LNCAP (cell line): ENCODE results near the gene EPHA5.
A peak's percentile ranks its signal among the peaks of the same experiment; 100 is the strongest.

ENCODE experiments used
- TF ChIP-seq, protein P1 (sequence below): fragments of 450-650 bp; IDR thresholded peaks from 2 replicates; pipeline ENCODE4 v1.5.1; 2017; ENCODE audit warnings: mild to moderate bottlenecking

EPHA5 gene

DNA sequence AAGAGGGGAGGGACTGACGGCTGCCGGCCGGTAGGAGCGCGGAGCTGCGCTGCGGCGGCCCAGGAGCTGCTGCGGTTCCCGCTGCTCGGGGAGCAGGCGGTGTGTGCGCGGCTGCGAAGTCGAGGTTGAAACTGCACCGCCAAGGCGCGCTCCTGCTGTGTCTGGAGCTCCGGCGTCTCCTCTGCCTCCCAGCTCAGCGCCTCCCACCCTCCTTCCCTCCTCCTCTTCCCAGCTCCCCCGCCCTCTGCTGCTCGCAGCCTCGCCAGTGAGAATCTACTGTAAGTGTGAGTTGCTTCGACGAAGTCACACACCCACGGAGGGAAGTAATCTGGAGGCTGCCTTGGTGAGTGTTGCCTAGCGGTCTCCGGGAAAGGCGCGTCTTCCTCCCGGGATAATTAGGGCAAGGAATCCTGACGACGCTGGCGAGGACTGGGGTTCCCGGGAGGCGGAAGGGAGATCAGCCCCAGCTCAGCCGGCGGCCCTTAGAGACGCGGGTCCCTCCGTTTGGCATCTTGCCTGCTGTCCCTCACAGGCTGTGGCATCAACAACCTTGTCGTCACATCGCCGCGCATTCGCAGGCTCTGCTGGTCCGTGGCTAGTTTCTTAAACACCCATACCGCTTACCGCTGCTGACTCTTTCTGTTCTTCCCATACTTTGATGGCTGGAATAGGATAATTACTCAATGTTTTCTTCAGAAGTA lies at the start of gene EPHA5:
Gene EPHA5 (minus strand): TSS at position 159 of the 701 bp plus-strand sequence. CDS start 747 bp downstream, outside the sequence.
- TF ChIP-seq, protein P1, sequence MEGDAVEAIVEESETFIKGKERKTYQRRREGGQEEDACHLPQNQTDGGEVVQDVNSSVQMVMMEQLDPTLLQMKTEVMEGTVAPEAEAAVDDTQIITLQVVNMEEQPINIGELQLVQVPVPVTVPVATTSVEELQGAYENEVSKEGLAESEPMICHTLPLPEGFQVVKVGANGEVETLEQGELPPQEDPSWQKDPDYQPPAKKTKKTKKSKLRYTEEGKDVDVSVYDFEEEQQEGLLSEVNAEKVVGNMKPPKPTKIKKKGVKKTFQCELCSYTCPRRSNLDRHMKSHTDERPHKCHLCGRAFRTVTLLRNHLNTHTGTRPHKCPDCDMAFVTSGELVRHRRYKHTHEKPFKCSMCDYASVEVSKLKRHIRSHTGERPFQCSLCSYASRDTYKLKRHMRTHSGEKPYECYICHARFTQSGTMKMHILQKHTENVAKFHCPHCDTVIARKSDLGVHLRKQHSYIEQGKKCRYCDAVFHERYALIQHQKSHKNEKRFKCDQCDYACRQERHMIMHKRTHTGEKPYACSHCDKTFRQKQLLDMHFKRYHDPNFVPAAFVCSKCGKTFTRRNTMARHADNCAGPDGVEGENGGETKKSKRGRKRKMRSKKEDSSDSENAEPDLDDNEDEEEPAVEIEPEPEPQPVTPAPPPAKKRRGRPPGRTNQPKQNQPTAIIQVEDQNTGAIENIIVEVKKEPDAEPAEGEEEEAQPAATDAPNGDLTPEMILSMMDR: peak; percentile 23; the same call in 1 of the 2 replicates

DNA sequence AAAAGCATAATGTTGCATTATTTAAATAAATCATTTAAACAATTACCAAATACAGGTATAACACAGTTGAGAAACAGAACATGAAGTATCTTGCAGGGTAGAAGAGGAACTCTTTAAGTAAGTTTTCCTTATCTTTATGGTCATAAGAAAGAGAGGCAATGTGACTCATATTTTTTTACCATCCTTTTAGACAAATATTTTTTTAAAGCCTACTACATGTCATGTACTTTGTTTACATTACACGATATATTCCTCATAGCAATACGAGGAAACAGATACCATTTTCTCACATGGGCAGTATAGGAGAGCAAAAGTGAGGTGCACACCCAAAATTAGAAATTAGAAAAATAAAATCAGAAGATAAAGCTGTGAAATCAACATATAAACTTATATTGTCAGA lies 49.3 kb upstream of the EPHA5 start:
- TF ChIP-seq, protein P1: no peak

DNA sequence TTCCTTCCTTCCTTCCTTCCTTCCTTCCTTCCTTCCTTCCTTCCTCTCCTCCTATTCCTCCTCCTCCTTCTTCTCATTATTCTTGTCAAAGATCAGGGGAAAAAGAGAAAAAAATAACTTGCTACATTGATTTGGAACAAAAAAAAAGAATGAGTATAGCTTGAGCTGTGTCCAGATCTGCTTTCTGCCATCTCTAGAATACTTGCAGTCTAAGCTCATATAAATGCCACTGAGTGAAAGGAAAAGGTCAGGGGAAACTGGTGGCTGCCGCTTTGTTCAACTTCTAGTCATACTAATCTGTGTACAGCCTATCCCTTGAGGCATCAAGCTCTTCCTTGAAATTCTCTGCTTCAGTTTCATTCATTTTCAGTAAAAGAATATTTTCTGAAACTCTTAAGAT lies 28.3 kb upstream of the EPHA5 start:
- TF ChIP-seq, protein P1: no peak

DNA sequence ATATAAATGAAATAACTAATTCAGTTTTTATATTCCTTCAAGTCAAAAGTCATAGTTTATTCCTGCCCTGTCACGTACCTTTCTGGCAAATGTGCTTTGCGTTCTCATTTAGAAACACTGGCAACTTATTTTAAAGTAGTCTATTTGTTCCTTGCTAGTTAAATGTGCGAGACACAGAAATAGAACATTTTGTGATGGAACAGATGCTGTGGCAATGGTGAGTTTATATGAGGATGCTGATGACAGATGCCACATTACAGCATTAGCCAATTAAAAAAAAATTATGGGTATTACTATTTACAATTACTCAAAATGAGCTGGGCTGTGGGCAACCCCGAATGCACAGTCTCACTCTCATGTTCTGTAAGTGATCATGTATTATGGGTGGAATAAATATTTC lies 26.1 kb upstream of the EPHA5 start:
- TF ChIP-seq, protein P1: no peak

DNA sequence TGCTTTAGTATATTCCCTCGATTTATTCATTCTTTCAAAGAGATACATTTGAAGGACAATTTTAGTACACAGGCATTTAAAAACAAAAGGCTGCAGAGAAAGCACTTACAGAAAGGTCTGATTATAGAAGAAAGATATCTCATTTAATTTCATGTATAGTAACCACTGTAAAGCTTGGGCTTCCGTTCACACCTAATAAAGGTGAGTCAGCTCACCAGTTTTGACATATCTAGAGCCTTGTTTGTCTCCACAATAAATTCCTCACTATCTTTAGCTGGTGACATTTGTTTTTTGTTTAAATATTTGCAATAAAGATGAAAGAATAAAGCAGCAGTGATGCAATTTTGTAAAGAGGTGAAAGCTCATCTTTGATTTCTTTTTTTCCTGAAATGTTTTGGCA lies 1.1 kb upstream of the EPHA5 start:
- TF ChIP-seq, protein P1: no peak

DNA sequence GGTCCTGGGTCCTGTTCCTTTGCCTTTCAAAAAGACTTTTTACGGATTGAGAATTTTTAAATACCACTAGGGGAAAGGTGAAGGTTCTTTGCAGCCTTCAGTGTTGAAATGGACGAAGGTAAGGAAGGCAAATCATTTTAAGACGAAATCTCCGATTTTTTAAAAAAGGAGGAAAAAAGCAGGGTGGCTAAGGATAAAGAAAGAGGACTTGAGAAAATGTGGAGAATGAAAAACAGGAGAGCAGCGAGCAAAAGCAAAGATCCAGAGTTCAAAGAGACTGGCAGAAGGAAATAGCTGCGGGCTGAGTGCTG lies 314 bp downstream of the EPHA5 start:
- TF ChIP-seq, protein P1: no peak

DNA sequence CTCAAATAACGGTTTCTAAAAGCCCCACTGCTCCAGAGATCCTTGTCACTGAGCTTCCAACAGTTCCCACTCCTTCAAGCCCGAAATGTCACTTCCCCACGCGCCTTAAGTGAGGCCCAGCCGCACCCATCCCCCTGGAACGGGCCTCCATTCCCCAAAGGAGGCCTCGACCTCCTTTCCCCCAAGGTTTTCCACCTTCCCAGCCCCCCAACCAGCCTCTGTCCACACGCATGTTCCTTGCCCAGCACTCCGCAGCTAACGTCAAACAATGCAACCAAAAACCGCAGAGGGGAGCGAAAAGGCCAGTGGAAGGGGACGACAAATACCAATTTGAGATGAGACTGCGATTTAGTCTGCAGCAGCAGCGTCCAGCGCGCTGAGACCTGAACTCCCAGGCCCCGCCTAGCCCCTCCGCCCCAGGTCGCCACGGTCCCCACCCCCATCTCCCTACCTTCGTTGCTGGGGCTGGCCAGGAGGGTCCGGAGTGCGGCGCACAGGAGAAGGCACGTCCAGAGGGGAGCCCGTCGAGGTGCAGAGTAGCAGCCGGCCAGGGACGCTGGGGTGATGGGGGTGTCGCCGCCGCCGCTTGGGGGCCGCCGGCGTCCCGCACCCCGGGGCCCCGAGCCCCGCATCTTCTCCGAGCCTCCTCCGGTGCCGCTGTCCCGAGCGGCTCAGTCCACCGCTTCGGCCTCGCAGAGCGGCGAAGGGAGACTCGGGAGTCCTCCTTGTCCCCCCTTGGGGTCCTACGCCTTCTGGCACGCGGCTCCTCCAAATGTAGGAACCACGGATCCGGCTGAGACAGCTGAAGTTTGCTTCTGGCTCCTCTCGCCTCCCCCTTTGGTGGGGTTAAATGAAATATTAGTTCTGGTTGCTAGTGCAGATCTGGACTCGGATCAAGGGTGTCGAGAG lies 924 bp downstream of the EPHA5 start:
- TF ChIP-seq, protein P1: no peak
